Astrocyte of the hippocampus (primary cell): ENCODE data around the gene SLX4IP.

ENCODE experiments used
- DNase-seq: peaks from one replicate; pipeline ENCODE4 v3.0.0; 2011; ENCODE audit warnings: low read depth, low spot score

SLX4IP gene

GRCh38 chr20:10662151-10662550 is 227.0 kb downstream of the SLX4IP start:
- no peak for DNase-seq

DNA sequence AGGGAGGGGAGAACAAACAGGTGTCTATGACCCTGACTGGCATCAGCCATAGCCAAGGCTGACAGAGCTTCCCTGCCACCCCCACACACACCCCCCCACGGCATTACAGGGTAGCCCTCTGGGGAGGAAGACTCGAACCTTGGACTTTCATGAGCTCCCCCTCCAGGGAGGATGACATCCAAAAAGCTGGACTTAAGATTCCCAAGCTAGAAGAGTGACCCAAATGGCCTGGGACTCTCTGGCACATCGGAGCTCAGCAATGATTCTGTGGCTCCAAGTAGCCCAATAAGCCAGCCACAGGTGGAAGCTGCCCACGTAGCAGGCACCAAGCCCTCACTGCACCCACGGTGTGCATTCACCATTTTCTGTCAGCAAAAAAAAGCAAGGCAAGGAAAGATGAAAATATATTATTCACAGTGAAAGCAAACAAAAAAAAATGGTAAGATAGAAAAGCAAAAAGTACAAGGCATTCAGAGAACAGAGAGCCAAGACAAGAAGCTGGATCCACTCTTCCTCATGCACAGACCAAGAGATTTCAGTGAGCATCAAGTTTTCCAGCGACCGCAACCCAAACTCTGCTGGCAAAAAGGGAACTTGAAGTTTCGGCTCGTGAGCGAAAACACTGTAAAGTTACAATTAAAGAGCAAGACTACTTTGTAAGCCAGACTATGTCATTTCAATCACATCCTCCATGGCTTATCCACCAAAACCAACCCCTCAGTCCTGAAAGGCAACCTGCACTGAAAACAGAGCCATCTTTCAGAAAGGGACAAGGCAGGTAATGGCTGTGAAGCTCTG is 227.8 kb downstream of the SLX4IP start:
- no peak for DNase-seq

DNA sequence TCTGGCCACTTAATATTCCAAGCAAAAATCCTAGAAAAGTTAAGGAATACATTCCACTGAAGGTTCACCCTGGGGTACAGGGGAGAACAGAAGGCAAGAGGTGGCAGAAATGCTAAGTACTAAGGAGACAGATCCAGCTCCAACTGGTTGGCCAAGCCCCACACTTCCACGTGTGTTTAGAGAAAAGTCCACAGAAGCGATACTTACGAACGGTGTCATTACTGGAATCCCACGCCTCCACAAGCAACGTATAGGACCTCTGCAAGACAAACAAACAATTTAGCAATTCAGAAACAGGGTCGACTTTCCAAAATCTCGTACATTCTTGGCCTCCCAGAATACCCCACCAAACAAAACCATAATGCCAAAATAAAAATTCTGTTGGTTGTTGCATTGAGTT is 228.7 kb downstream of the SLX4IP start:
- DNase-seq: no peak

DNA sequence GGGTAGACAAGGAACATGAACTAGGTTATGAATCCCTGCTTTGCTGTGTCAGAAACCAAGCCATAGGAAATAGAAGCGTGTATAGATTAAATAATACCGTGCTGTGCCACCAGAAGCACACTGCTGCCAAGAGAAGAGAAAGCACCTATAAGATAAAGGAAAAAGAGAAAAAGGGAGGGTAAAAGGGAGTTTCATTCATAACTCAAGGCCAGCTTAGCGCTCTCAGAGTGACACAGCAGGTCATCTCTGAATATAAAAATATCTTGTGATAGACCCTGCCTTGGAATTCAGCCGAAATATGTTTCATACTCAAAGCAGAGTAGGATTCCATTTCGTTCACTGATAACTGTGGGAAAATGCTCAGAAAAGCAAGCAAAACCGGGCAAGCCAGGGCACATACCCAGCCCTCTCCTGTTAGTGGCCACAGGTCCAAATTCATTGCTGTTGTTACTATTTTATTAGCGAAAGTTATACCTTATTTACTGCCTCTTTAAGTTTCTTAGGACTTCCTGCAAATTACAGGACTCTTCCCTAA is 230.0 kb downstream of the SLX4IP start:
- no peak for DNase-seq

GRCh38 chr20:10665791-10666190 is 230.7 kb downstream of the SLX4IP start:
- peak; percentile 40 for DNase-seq

- DNase-seq: peak; percentile 69
Observed at GRCh38 chr20:10666221-10667076, 231.3 kb downstream of the SLX4IP start.

DNA sequence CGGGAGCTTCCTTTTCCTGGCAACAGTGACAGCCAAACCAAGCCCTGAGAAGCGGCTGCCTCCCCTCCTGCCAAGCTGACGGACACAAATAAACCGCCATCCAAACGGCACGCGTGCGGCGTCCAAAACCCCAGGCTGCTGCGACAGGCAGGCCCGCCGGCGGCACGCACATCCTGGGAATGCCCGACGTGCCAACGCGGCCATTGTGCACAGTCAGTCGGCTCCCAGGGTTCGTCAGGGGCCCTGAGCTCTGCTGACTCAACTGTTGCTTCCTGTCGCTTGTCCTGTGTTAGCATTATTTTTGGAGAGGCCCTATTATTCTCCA is 231.9 kb downstream of the SLX4IP start:
- peak; percentile 94 for DNase-seq

DNA sequence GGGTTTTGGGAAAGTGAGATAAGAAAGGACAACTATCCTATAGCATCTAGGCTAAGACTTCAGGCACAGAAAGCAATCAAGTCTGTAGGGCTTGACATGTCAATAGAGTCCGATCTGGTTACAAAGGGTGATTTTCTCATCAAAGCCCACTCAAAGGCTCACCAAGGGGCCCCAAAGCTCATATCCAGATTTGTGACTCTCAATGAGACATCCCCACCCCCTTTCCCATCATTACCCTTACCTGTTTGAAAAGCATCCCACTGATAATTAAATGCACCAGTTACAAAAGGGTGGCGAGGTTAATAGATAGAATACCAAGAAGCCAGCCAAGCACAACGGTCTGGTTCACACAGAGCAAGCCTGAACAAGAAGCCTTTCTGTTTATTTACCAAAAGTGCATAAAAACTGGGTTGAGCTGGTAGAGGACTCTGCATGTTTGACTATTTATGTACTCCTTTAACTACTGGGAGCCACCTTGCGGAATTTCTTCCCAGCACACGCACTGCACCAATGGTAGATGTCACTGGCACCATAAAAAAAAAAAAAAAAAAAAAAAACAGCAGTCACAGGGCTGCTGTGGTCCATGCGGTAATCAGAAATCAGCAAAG is 232.6 kb downstream of the SLX4IP start:
- DNase-seq: peak; percentile 60

DNA sequence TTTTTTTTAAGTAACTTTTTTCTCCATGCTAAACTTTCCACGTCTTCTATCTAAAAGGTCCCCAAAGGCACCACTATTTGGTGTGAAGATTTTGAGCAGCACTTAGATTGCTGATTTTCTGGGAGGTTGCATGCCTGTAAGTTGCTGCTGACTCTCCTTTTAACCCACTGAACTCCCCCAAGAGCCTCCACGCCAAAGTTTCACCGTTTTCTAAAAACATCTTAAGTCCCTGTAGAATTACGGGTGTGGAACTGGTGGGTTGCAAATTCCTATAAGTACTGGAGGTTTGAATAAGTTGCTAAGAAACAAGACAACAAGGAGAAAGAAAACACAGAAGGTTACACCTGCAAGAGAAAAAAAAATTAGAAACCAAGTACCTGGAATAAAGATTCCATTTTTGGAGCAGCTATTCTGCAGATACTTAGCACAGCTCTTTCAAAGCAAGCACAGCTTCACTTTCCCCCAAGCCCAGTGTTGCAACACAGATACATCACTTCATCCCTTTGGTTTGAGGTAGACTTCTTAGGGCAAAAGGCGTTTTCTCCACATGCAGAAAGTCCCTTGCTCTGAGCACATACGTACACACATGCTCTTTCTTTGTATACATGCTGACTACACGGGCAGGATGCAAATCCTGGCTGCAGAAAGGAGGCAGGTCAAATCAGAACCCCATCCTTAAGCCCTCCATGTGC is 233.7 kb downstream of the SLX4IP start:
- DNase-seq: no peak

- DNase-seq: no peak
Observed at GRCh38 chr20:10669843-10670446, 234.8 kb downstream of the SLX4IP start.

GRCh38 chr20:10670501-10671220 is 235.6 kb downstream of the SLX4IP start:
- peak; percentile 57 for DNase-seq

GRCh38 chr20:10671221-10671918 is 236.3 kb downstream of the SLX4IP start:
- peak; percentile 95 for DNase-seq

DNA sequence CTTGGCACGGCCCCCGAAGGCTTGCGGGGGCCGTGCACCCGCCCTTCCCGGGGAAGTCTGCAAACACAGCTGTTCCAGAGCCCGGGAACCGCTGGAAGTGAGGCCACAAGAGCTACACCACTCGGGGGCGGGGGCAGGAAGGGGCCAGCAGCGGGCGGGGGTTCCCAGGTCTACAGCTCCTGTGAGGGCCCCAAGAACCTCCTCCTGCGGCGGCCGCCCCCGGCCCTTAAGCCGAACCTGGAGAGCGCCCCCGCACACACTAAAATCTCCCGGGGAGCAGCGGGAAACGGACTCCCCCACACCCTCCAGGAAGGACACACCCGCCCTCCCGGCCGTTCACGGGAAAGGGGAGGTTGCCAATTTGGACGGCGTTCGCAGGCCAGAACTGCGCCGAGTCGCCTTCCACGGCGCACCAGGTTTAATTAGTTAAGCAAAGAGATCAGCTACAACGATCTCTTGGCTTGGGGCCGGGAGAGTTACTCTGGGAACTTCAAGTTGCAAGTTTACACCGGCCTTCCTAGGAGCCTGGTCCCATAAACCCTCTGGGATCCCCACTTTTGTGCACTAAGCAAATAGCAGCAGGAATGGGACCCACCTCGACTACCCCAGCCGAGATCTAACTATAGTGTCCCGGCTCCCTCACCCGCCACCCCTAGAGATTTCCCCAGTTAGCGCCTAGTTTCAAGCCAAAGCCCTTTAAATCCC is 237.0 kb downstream of the SLX4IP start:
- DNase-seq: peak; percentile 79

GRCh38 chr20:10672624-10673127 is 237.6 kb downstream of the SLX4IP start:
- peak; percentile 81 for DNase-seq

- DNase-seq: peak; percentile 69
Observed at GRCh38 chr20:10673176-10673841, 238.2 kb downstream of the SLX4IP start.

- DNase-seq: peak; percentile 99
Observed at GRCh38 chr20:10673842-10674683, 239.0 kb downstream of the SLX4IP start, which contains the start of gene JAG1. JAG1 (minus strand) TSS chr20:10673999; CDS start chr20:10673530, 469 bp downstream.

DNA sequence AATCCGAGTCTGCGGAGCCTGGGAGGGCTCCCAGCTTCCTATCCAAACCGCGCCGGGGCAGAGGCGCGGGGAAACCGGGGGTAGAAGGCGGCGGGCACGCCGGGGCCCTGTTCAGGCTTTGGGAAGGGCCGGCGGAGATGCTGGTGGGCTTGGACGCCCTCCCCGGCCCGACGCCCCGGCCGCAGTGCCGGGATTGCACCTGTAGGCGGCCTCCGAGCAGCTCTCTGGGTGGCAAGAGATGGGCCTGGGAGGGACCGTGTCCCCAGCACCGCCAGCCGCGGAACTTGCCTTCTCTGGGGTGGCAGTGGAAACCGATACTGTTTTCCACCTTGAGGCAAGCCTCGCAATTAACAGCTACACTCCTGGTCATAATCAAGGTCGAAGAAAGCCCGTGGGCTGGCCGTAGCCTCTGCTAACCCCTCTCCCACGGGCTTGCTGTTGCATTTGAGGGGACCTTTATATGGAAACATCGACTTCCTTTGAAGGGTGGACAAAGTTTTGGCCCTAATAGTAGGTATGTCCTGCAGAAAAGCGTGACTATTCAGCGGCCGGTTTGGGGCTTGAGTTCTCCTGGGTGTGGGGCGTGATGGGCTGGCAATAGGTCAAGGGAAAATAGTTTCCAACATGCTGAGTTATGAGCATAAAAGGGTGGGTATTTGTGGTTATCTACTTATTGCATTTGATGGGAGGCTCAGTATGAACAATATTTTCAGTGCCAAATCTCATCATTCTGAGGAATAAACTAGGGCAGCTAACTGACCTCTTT is 239.8 kb downstream of the SLX4IP start:
- DNase-seq: peak; percentile 92
